Measurements from ENCODE around the gene INS.
"Not testable (repeated sequence)": the region's sequence is repeated elsewhere in the genome, so short reads cannot be mapped to it uniquely, and the experiment has no call there.

Gene INS

DNA sequence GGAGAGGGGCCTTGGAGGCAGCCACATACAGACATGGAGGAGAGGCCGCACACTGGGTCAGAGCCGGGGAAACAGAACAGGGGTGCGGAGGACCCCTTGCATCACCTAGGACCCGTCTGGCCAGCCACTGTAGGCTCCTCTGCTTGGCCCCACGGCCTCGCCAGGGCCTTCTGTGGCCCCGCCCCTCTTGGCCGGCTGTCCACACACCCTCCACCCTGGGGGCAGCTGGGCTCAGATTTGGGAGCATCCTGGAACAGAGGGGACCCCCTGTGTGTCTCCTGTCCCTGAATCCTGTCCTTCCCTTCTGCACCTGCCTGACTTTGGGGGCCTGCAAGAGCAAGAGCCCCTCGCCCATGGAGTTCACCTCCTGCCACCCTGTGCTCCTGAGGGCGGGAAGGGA lies 18.5 kb upstream of the INS start:
- DNase-seq (ENCODE audit: low read depth), result no peak
- H3K4me3 ChIP-seq (ENCODE audit: low read length), result no peak overlapping the region
- no peak for TF ChIP-seq CTCF (conservative IDR thresholded peaks at IDR 0.05; ENCODE audit: low read length)

GRCh38 chr11:2178906-2179494 lies 18.0 kb upstream of the INS start:
- TF ChIP-seq CTCF (conservative IDR thresholded peaks at IDR 0.05; ENCODE audit: low read length), result no peak

GRCh38 chr11:2178055-2178773 lies 17.2 kb upstream of the INS start:
- H3K4me3 ChIP-seq (ENCODE audit: low read length), result not testable (repeated sequence)
- peak; percentile 8 for DNase-seq (ENCODE audit: low read depth)

More at GRCh38 chr11:2178906-2179494, 18.0 kb upstream of the INS start:
- no peak overlapping the region for H3K4me3 ChIP-seq (ENCODE audit: low read length)
- peak; percentile 52 for DNase-seq (ENCODE audit: low read depth)

DNA sequence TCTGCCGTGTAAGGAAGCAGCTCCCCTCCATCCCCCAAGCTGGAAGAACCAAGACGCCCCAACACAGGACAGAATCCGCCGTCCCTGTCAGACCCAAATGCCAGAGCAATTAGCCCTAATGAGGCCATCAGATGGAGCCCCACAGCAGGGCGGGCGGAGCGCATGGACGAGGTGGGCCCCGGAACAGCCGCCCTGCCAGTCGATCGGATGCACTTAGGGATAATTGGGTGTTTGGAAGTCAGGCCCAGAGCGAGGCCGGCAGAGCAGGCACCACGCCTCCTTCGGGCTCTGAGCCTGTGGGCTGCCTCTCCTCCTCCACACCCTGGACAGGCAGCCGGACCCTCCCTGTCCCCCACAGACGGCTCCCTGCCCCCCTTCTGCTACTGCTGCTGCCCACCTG lies 16.1 kb upstream of the INS start:
- DNase-seq (ENCODE audit: low read depth), result no peak
- no peak overlapping the region for H3K4me3 ChIP-seq (ENCODE audit: low read length)
- no peak for TF ChIP-seq CTCF (conservative IDR thresholded peaks at IDR 0.05; ENCODE audit: low read length)

GRCh38 chr11:2176389-2176900 lies 15.4 kb upstream of the INS start:
- DNase-seq (ENCODE audit: low read depth), result no peak
- H3K4me3 ChIP-seq (ENCODE audit: low read length), result no peak overlapping the region
- TF ChIP-seq CTCF (conservative IDR thresholded peaks at IDR 0.05; ENCODE audit: low read length), result no peak

- no peak for TF ChIP-seq CTCF (conservative IDR thresholded peaks at IDR 0.05; ENCODE audit: low read length)
- DNase-seq (ENCODE audit: low read depth), result peak; percentile 78
Observed at GRCh38 chr11:2175659-2176058, 14.7 kb upstream of the INS start.

GRCh38 chr11:2174361-2174760 lies 13.4 kb upstream of the INS start:
- TF ChIP-seq CTCF (conservative IDR thresholded peaks at IDR 0.05; ENCODE audit: low read length), result no peak
- no peak overlapping the region for H3K4me3 ChIP-seq (ENCODE audit: low read length)
- no peak for DNase-seq (ENCODE audit: low read depth)

More at GRCh38 chr11:2175659-2176058, 14.7 kb upstream of the INS start:
- H3K4me3 ChIP-seq (ENCODE audit: low read length), result no peak overlapping the region

Measured in AG10803 (cell line).